CD8-positive, alpha-beta memory T cell (primary cell): ENCODE results near the gene SLC5A10. TPM values are rescaled to one million over a fixed set of nuclear protein-coding genes. Genes with fewer than 3 reads are reported as not detected.

Source experiments
- CTCF ChIA-PET: fragments of 350-600 bp; sonication (Branson Sonifier 250); formaldehyde crosslinking; loops from one replicate; lab custom pipeline; 2021; ENCODE audit warnings: antibody characterized with exemption; lab: Charles Lee
- POLR2A ChIA-PET: fragments of 350-600 bp; sonication (Branson Sonifier 250); formaldehyde crosslinking; loops from one replicate; lab custom pipeline; 2021; ENCODE audit warnings: antibody characterized with exemption; lab: Charles Lee
- DNase-seq, 5 donors: peaks; one replicate each; pipeline versions ENCODE4 v3.0.0 to v3.0.0-alpha.2; 2020 to 2022; ENCODE audit warnings: mixed read lengths in 1 of 5
- H3K27ac ChIP-seq: one replicate; pipeline ENCODE4 v1.7.0; 2013; ENCODE audit warnings: low read depth, mild to moderate bottlenecking, low read length, moderate library complexity
- H3K27me3 ChIP-seq: 2 replicates; pipeline ENCODE4 v1.7.0; 2013; ENCODE audit warnings: low read length, mild to moderate bottlenecking; ENCODE audit not compliant: insufficient read depth, poor library complexity, severe bottlenecking
- H3K36me3 ChIP-seq: 2 replicates; pipeline ENCODE4 v1.7.0; 2013; ENCODE audit warnings: mild to moderate bottlenecking, low read length, moderate library complexity; ENCODE audit not compliant: insufficient read depth
- H3K4me1 ChIP-seq: 2 replicates; pipeline ENCODE4 v1.7.0; 2013; ENCODE audit warnings: mild to moderate bottlenecking, low read length, moderate library complexity; ENCODE audit not compliant: insufficient read depth
- H3K4me3 ChIP-seq: 2 replicates; pipeline ENCODE4 v1.7.0; 2013; ENCODE audit warnings: mild to moderate bottlenecking, low read length
- H3K9me3 ChIP-seq: 2 replicates; pipeline ENCODE4 v1.7.0; 2013; ENCODE audit warnings: mild to moderate bottlenecking, low read length
- H3K27ac Mint-ChIP-seq, 8 donors: one replicate each; pipeline ENCODE4 v1.8.0; 2020 to 2021; ENCODE audit warnings: mixed read lengths in 8 of 8, mild to moderate bottlenecking in 6 of 8, inconsistent platforms in 3 of 8, moderate library complexity in 3 of 8
- H3K27me3 Mint-ChIP-seq, 2 donors: one replicate each; pipeline ENCODE4 v1.8.0; 2020 to 2021; ENCODE audit warnings: mixed read lengths in 2 of 2, mild to moderate bottlenecking in 1 of 2, moderate library complexity in 1 of 2
- H3K36me3 Mint-ChIP-seq, 3 donors: one replicate each; pipeline ENCODE4 v1.8.0; 2020 to 2021; ENCODE audit warnings: mixed read lengths in 3 of 3, inconsistent platforms in 1 of 3, mild to moderate bottlenecking in 1 of 3
- H3K4me1 Mint-ChIP-seq, 3 donors: one replicate each; pipeline ENCODE4 v1.8.0; 2020 to 2021; ENCODE audit warnings: mixed read lengths in 3 of 3, inconsistent platforms in 1 of 3, mild to moderate bottlenecking in 1 of 3
- H3K4me3 Mint-ChIP-seq, 7 donors: one replicate each; pipeline ENCODE4 v1.8.0; 2020 to 2021; ENCODE audit warnings: mixed read lengths in 7 of 7, mild to moderate bottlenecking in 6 of 7, moderate library complexity in 4 of 7, inconsistent platforms in 2 of 7
- H3K9me3 Mint-ChIP-seq, 5 donors: one replicate each; pipeline ENCODE4 v1.8.0; 2020 to 2022; ENCODE audit warnings: mixed read lengths in 5 of 5, mild to moderate bottlenecking in 3 of 5, moderate library complexity in 2 of 5, inconsistent platforms in 1 of 5
- polyA plus RNA-seq: library from polyadenylated mRNA; unstranded; fragments of 300-500 nt; fragmentation: Illumina TruSeq; gene quantifications from one replicate; pipeline ENCODE4 v1.2.3, GENCODE V29; 2021
- total RNA-seq, 2 experiments: library from RNA; stranded (reverse); gene quantifications; one replicate each; pipeline ENCODE4 v1.2.3, GENCODE V29; 2021

SLC5A10 gene
- total and polyA plus RNA-seq, 3 experiments from 2014 or later, result not detected

GRCh38 chr17:18988546-18989173, 36.7 kb downstream of the SLC5A10 start:
- no peak overlapping the region for H3K27ac Mint-ChIP-seq
- peaks cover 28 to 38% (median 34%) of the 10 kb centered on the region in 3 donors for H3K4me1 Mint-ChIP-seq
- H3K9me3 ChIP-seq, result no peaks in the 10 kb centered on the region
- no peaks in the 10 kb centered on the region for H3K9me3 Mint-ChIP-seq
- no peak for DNase-seq
- CTCF ChIA-PET, result no interaction called here
- H3K27ac ChIP-seq, result no peak overlapping the region
- H3K36me3 ChIP-seq, result peaks cover 7% of the 10 kb centered on the region
- POLR2A ChIA-PET, result no interaction called here
- peaks cover 0 to 34% (median 2%) of the 10 kb centered on the region in 3 donors for H3K36me3 Mint-ChIP-seq
- H3K4me3 ChIP-seq, result no peak overlapping the region
- no peaks in the 10 kb centered on the region for H3K27me3 Mint-ChIP-seq
- H3K4me3 Mint-ChIP-seq, result no peak overlapping the region
- H3K27me3 ChIP-seq, result no peaks in the 10 kb centered on the region
- H3K4me1 ChIP-seq, result peaks cover 18% of the 10 kb centered on the region

GRCh38 chr17:18990331-18990730, 38.4 kb downstream of the SLC5A10 start:
- no peak for DNase-seq
- H3K27ac Mint-ChIP-seq, result no peak overlapping the region
- H3K4me1 ChIP-seq, result peaks cover 27% of the 10 kb centered on the region
- H3K4me1 Mint-ChIP-seq, result peaks cover 44 to 55% (median 47%) of the 10 kb centered on the region in 3 donors
- H3K27me3 Mint-ChIP-seq, result no peaks in the 10 kb centered on the region
- H3K9me3 Mint-ChIP-seq, result peaks cover 0 to 5% (median 0%) of the 10 kb centered on the region in 5 donors
- CTCF ChIA-PET, result interaction anchor here (0.7 kb wide), 1 partner anchor 29 kb away, joined by 3 read pairs; no protein-coding TSS in a partner anchor
- H3K4me3 ChIP-seq, result no peak overlapping the region
- H3K27ac ChIP-seq, result no peak overlapping the region
- POLR2A ChIA-PET, result interaction anchor here (0.9 kb wide), 1 partner anchor 14 kb away, joined by 4 read pairs; the partner anchor contains the start of gene FAM83G
- H3K4me3 Mint-ChIP-seq, result no peak overlapping the region
- H3K9me3 ChIP-seq, result no peaks in the 10 kb centered on the region
- H3K27me3 ChIP-seq, result no peaks in the 10 kb centered on the region
- peaks cover 0 to 27% (median 6%) of the 10 kb centered on the region in 3 donors for H3K36me3 Mint-ChIP-seq
- peaks cover 7% of the 10 kb centered on the region for H3K36me3 ChIP-seq

- ChIA-PET CTCF (interaction anchor here (1.0 to 1.5 kb wide), 2 partner anchors 16 kb away, joined by 3 read pairs; no protein-coding TSS in a partner anchor), POLR2A (no interaction called here)
- peaks cover 44 to 63% (median 49%) of the 10 kb centered on the region in 3 donors for H3K4me1 Mint-ChIP-seq
Observed at GRCh38 chr17:18991531-18992315, 39.8 kb downstream of the SLC5A10 start.

GRCh38 chr17:18992454-18993130, 40.6 kb downstream of the SLC5A10 start:
- Mint-ChIP-seq H3K27ac (peak overlapping the region in 7 of 8 donors; percentile 34 to 95 (median 89)), H3K4me1 (peaks cover 40 to 61% (median 46%) of the 10 kb centered on the region in 3 donors), H3K27me3 (no peaks in the 10 kb centered on the region), H3K9me3 (peaks cover 0 to 6% (median 0%) of the 10 kb centered on the region in 5 donors), H3K36me3 (peaks cover 0 to 18% (median 7%) of the 10 kb centered on the region in 3 donors), H3K4me3 (peak overlapping the region; percentile 58 to 88 (median 72))
- H3K36me3 ChIP-seq, result peaks cover 7% of the 10 kb centered on the region
- H3K27ac ChIP-seq, result no peak overlapping the region
- peak; percentile 43 to 82 (median 69) for DNase-seq
- H3K4me1 ChIP-seq, result peaks cover 27% of the 10 kb centered on the region
- no peaks in the 10 kb centered on the region for H3K9me3 ChIP-seq
- no peaks in the 10 kb centered on the region for H3K27me3 ChIP-seq
- ChIA-PET POLR2A (no interaction called here), CTCF (interaction anchor here (1.5 kb wide), 1 partner anchor 16 kb away, joined by 3 read pairs; no protein-coding TSS in a partner anchor)
- no peak overlapping the region for H3K4me3 ChIP-seq

More at GRCh38 chr17:18991531-18992315, 39.8 kb downstream of the SLC5A10 start:
- Histone ChIP-seq H3K4me1 (peaks cover 27% of the 10 kb centered on the region), H3K9me3 (no peaks in the 10 kb centered on the region), H3K27ac (no peak overlapping the region), H3K36me3 (peaks cover 7% of the 10 kb centered on the region), H3K27me3 (no peaks in the 10 kb centered on the region), H3K4me3 (no peak overlapping the region)
- no peaks in the 10 kb centered on the region for H3K27me3 Mint-ChIP-seq
- H3K4me3 Mint-ChIP-seq, result no peak overlapping the region
- H3K27ac Mint-ChIP-seq, result peak overlapping the region in 2 of 8 donors; percentile 61 to 94
- no peak for DNase-seq
- peaks cover 0 to 6% (median 0%) of the 10 kb centered on the region in 5 donors for H3K9me3 Mint-ChIP-seq
- peaks cover 0 to 21% (median 7%) of the 10 kb centered on the region in 3 donors for H3K36me3 Mint-ChIP-seq

GRCh38 chr17:18993905-18994526, 42.1 kb downstream of the SLC5A10 start:
- Histone ChIP-seq H3K9me3 (no peaks in the 10 kb centered on the region), H3K27me3 (no peaks in the 10 kb centered on the region), H3K27ac (no peak overlapping the region), H3K36me3 (no peaks in the 10 kb centered on the region), H3K4me3 (no peak overlapping the region), H3K4me1 (peaks cover 27% of the 10 kb centered on the region)
- CTCF ChIA-PET, result no interaction called here
- Mint-ChIP-seq H3K4me3 (peak overlapping the region in 5 of 7 donors; percentile 42 to 88 (median 72)), H3K27me3 (no peaks in the 10 kb centered on the region), H3K36me3 (peaks cover 0 to 13% (median 7%) of the 10 kb centered on the region in 3 donors), H3K9me3 (peaks cover 0 to 6% (median 0%) of the 10 kb centered on the region in 5 donors), H3K4me1 (peaks cover 37 to 57% (median 44%) of the 10 kb centered on the region in 3 donors), H3K27ac (peak overlapping the region in 3 of 8 donors; percentile 47 to 95 (median 89))
- DNase-seq, result no peak
- POLR2A ChIA-PET, result no interaction called here

- H3K27ac ChIP-seq, result no peak overlapping the region
- no peaks in the 10 kb centered on the region for H3K36me3 ChIP-seq
- no peak overlapping the region for H3K27ac Mint-ChIP-seq
- no peaks in the 10 kb centered on the region for H3K27me3 Mint-ChIP-seq
- peaks cover 0 to 6% (median 0%) of the 10 kb centered on the region in 5 donors for H3K9me3 Mint-ChIP-seq
- DNase-seq, result no peak
- H3K4me3 ChIP-seq, result no peak overlapping the region
- H3K27me3 ChIP-seq, result no peaks in the 10 kb centered on the region
- ChIA-PET CTCF (no interaction called here), POLR2A (no interaction called here)
- peaks cover 0 to 13% (median 7%) of the 10 kb centered on the region in 3 donors for H3K36me3 Mint-ChIP-seq
- no peak overlapping the region for H3K4me3 Mint-ChIP-seq
- H3K4me1 Mint-ChIP-seq, result peaks cover 37 to 57% (median 44%) of the 10 kb centered on the region in 3 donors
- H3K9me3 ChIP-seq, result no peaks in the 10 kb centered on the region
- H3K4me1 ChIP-seq, result peaks cover 27% of the 10 kb centered on the region
Observed at GRCh38 chr17:18994631-18995030, 42.7 kb downstream of the SLC5A10 start.

- no peak overlapping the region for H3K27ac Mint-ChIP-seq
- H3K4me3 Mint-ChIP-seq, result no peak overlapping the region
- peaks cover 37 to 57% (median 44%) of the 10 kb centered on the region in 3 donors for H3K4me1 Mint-ChIP-seq
- peaks cover 27% of the 10 kb centered on the region for H3K4me1 ChIP-seq
- POLR2A ChIA-PET, result no interaction called here
- no peaks in the 10 kb centered on the region for H3K36me3 ChIP-seq
- H3K9me3 ChIP-seq, result no peaks in the 10 kb centered on the region
- no peak for DNase-seq
- peaks cover 0 to 6% (median 0%) of the 10 kb centered on the region in 5 donors for H3K9me3 Mint-ChIP-seq
- H3K27ac ChIP-seq, result no peak overlapping the region
- CTCF ChIA-PET, result no interaction called here
- H3K27me3 ChIP-seq, result no peaks in the 10 kb centered on the region
- peaks cover 0 to 10% (median 7%) of the 10 kb centered on the region in 3 donors for H3K36me3 Mint-ChIP-seq
- no peaks in the 10 kb centered on the region for H3K27me3 Mint-ChIP-seq
- H3K4me3 ChIP-seq, result no peak overlapping the region
Observed at GRCh38 chr17:18995220-18995619, 43.3 kb downstream of the SLC5A10 start.
